A549 (cell line): ENCODE measurements around the gene PNPLA7.

Experiments used
- POLR2A ChIP-seq: IDR thresholded peaks from 2 replicates; pipeline ENCODE4 v1.6.1; 2012; ENCODE audit warnings: mild to moderate bottlenecking, low read length
- RAD21 ChIP-seq, 2 experiments: fragments of >200 bp in 1 of 2; sonication (Bioruptor Twin) in 1 of 2; formaldehyde crosslinking in 1 of 2; IDR thresholded peaks in 1 of 2; conservative IDR thresholded peaks in 1 of 2; 2 replicates in 1 of 2; 3 replicates in 1 of 2; pipeline ENCODE4 v1.6.1; 2012 to 2018; ENCODE audit warnings: inconsistent platforms in 1 of 2
- ZC3H11A ChIP-seq: fragments of 450-650 bp; IDR thresholded peaks from 2 replicates; pipeline ENCODE4 v1.6.1; 2014; ENCODE audit warnings: antibody characterized with exemption, mild to moderate bottlenecking
- TF ChIP-seq, protein P1 (sequence below): fragments of >200 bp; sonication (Bioruptor Twin); formaldehyde crosslinking; IDR thresholded peaks from 3 replicates; pipeline ENCODE4 v1.5.1; 2016
- TF ChIP-seq, protein P2 (sequence below): IDR thresholded peaks from 2 replicates; pipeline ENCODE4 v1.6.1; 2012

DNA sequence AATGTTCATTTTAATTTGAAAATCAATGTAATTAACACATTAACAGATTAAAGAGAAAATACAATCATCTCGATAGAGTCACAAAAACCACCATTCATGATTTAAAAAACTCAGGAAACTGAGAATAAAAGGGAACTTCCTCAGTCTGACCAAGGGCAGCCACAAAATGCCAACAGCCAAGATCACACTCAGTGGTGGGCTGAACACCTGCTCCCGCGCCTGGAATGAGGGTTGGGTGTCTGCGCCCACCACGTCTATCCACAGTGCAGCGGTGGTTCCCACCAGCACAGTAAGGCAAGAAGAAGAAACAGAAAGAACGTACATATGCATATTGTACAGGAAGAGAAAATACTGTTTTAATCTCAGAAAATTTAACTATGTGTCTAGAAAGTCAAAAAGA lies 79.4 kb downstream of the PNPLA7 start:
- no peak for TF ChIP-seq POLR2A
- TF ChIP-seq ZC3H11A: no peak
- TF ChIP-seq RAD21 (conservative IDR thresholded peaks at IDR 0.05 in 1 of 2, IDR thresholded peaks at IDR 0.05 in 1 of 2): no peak
- TF ChIP-seq, protein P1, sequence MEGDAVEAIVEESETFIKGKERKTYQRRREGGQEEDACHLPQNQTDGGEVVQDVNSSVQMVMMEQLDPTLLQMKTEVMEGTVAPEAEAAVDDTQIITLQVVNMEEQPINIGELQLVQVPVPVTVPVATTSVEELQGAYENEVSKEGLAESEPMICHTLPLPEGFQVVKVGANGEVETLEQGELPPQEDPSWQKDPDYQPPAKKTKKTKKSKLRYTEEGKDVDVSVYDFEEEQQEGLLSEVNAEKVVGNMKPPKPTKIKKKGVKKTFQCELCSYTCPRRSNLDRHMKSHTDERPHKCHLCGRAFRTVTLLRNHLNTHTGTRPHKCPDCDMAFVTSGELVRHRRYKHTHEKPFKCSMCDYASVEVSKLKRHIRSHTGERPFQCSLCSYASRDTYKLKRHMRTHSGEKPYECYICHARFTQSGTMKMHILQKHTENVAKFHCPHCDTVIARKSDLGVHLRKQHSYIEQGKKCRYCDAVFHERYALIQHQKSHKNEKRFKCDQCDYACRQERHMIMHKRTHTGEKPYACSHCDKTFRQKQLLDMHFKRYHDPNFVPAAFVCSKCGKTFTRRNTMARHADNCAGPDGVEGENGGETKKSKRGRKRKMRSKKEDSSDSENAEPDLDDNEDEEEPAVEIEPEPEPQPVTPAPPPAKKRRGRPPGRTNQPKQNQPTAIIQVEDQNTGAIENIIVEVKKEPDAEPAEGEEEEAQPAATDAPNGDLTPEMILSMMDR: no peak
- TF ChIP-seq, protein P2, sequence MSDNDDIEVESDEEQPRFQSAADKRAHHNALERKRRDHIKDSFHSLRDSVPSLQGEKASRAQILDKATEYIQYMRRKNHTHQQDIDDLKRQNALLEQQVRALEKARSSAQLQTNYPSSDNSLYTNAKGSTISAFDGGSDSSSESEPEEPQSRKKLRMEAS: no peak
